HepG2 (cell line): Measurements from ENCODE around the gene ZNHIT1. TPM values are rescaled to one million over a fixed set of nuclear protein-coding genes. Genes with fewer than 3 reads are reported as not detected.

ENCODE experiments used
- AGO1 ChIP-seq: fragments of 200-400 bp; formaldehyde crosslinking; IDR thresholded peaks from 2 replicates; pipeline ENCODE4 v1.6.1; 2017; ENCODE audit warnings: mild to moderate bottlenecking, low read depth, low read length, moderate library complexity; ENCODE audit not compliant: poor library complexity, severe bottlenecking
- DNMT1 ChIP-seq: sonication (generic); formaldehyde crosslinking; IDR thresholded peaks from 2 replicates; pipeline ENCODE4 v1.5.1; 2020; ENCODE audit warnings: mild to moderate bottlenecking, missing genetic modification reagents
- FOSL1 ChIP-seq: sonication (generic); formaldehyde crosslinking; IDR thresholded peaks from 2 replicates; pipeline ENCODE4 v1.9.0; 2021; ENCODE audit warnings: missing genetic modification reagents, borderline replicate concordance
- HDAC2 ChIP-seq: sonication (generic); formaldehyde crosslinking; IDR thresholded peaks from 2 replicates; pipeline ENCODE4 v1.4.0; 2020; ENCODE audit warnings: missing genetic modification reagents
- HNRNPH1 ChIP-seq: fragments of 200-400 bp; formaldehyde crosslinking; optimal IDR thresholded peaks from 2 replicates; pipeline ENCODE3; 2017; ENCODE audit warnings: mild to moderate bottlenecking, low read depth, low read length
- KLF15 ChIP-seq: sonication (generic); formaldehyde crosslinking; IDR thresholded peaks from 2 replicates; pipeline ENCODE4 v1.8.1; 2023; ENCODE audit warnings: borderline replicate concordance, mild to moderate bottlenecking, inconsistent platforms, missing genetic modification reagents, mixed read lengths
- MTA3 ChIP-seq: sonication (generic); formaldehyde crosslinking; IDR thresholded peaks from 2 replicates; pipeline ENCODE4 v1.4.0; 2020; ENCODE audit warnings: missing genetic modification reagents
- PCBP2 ChIP-seq: fragments of 200-400 bp; formaldehyde crosslinking; optimal IDR thresholded peaks from 2 replicates; pipeline ENCODE3; 2018; ENCODE audit warnings: low read length, low read depth; ENCODE audit not compliant: poor library complexity, severe bottlenecking
- PHF21A ChIP-seq: sonication (generic); formaldehyde crosslinking; IDR thresholded peaks from 2 replicates; pipeline ENCODE4 v1.5.0; 2020; ENCODE audit warnings: mild to moderate bottlenecking, missing genetic modification reagents
- ZBTB42 ChIP-seq: sonication (generic); formaldehyde crosslinking; IDR thresholded peaks from 2 replicates; pipeline ENCODE4 v1.5.0; 2020; ENCODE audit warnings: mild to moderate bottlenecking, missing genetic modification reagents
- ZKSCAN1 ChIP-seq: fragments of 150-350 bp; IDR thresholded peaks from 2 replicates; pipeline ENCODE4 v1.6.1; 2014; ENCODE audit warnings: low read length
- ZNF569 ChIP-seq: sonication (generic); formaldehyde crosslinking; IDR thresholded peaks from 2 replicates; pipeline ENCODE4 v1.5.0; 2020; ENCODE audit warnings: mild to moderate bottlenecking, missing genetic modification reagents, moderate library complexity, borderline replicate concordance
- ZNF614 ChIP-seq: IDR thresholded peaks from 2 replicates; pipeline ENCODE4 v1.6.1; 2018; ENCODE audit warnings: missing biosample characterization, missing genetic modification reagents, inconsistent platforms, borderline replicate concordance
- ZNF879 ChIP-seq: sonication (generic); formaldehyde crosslinking; IDR thresholded peaks from 2 replicates; pipeline ENCODE4 v1.8.1; 2023; ENCODE audit warnings: missing genetic modification reagents
- polyA plus RNA-seq, 8 experiments: library from polyadenylated mRNA; depleted of rRNA in 3 of 8; stranded (reverse) in 7 of 8; unstranded in 1 of 8; fragments of >200 nt; fragmentation: Illumina TruSeq in 4 of 8; extraction: Trizol in 4 of 8; gene quantifications; 2 replicates each; pipeline versions ENCODE4 v1.2.1 to v1.2.3, GENCODE V29; 2011 to 2016; ENCODE audit warnings: low read depth in 4 of 8, missing spikeins in 1 of 8, mixed read lengths in 1 of 8; ENCODE audit not compliant: insufficient read depth in 1 of 8
- total RNA-seq, 5 experiments: library from RNA; depleted of rRNA; stranded (reverse); fragments of >200 nt; fragmentation: Illumina TruSeq; extraction: Trizol; gene quantifications; 2 replicates each; pipeline ENCODE4 v1.2.3, GENCODE V29; 2016; ENCODE audit warnings: low read depth in 1 of 5
- TF ChIP-seq, protein P1 (sequence below): sonication (generic); formaldehyde crosslinking; IDR thresholded peaks from 2 replicates; pipeline ENCODE4 v1.5.1; 2020; ENCODE audit warnings: mild to moderate bottlenecking, missing genetic modification reagents, borderline replicate concordance
- TF ChIP-seq, protein P2 (sequence below): sonication (generic); formaldehyde crosslinking; IDR thresholded peaks from 2 replicates; pipeline ENCODE4 v1.4.0; 2020; ENCODE audit warnings: low read depth, mild to moderate bottlenecking, missing genetic modification reagents
- TF ChIP-seq, protein P3 (sequence below): sonication (generic); formaldehyde crosslinking; IDR thresholded peaks from 2 replicates; pipeline ENCODE4 v1.5.1; 2020; ENCODE audit warnings: mild to moderate bottlenecking, missing genetic modification reagents
- TF ChIP-seq, protein P4 (sequence below): sonication (generic); formaldehyde crosslinking; IDR thresholded peaks from 2 replicates; pipeline ENCODE4 v1.9.0; 2022; ENCODE audit warnings: low read depth, missing genetic modification reagents

ZNHIT1 gene
- total and polyA plus RNA-seq, 2 of the 13 experiments (the other 11 are each of a cell fraction or from before 2014, with no cell fraction given): 32.5 to 64.5 TPM

DNA sequence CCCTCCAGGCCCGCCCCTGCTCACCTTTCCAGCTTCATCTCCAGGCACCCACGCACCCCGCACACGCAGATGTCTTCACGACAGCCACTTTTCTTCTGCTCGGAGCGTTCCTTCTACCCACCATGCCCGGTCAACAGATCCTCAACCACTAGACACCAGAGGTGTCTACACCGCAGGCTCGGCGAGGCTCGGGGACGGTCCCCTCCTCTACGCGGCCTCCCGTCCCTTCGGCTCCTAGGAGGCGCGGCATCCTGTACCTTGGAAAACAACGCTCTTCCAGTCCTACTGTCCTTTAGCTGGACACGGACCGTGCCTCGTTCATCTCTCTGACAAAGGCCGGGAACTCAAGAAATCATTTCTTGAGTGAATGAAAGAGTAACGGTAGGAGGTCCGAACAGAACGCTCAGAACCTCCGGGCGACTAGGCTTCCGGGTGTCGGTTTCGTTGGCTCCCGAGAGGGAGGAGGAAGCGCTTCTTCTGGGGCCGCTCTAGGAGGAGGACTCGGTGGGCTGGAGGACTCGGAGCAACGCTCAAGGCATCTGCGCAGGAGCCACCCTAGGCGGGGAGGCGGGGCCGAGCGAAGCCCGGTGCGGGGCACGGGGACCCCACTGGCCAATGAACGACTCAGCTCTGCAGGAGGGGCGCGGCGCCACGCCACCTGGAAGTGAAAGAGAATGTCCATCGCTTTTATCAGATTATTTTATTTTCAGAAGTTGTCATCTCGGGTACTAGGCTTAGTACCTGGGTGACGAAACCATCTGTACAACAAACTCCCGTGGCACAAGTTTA is 34.1 kb downstream of the ZNHIT1 start (continued):
- TF ChIP-seq ZNF614 (no peak), KLF15 (CRISPR knock-in tag) (no peak), HNRNPH1 (no peak), AGO1 (no peak), HDAC2 (CRISPR knock-in tag) (peak; percentile 56; the same call in 1 of the 2 replicates), PHF21A (no peak), ZNF879 (no peak), ZKSCAN1 (no peak), DNMT1 (CRISPR knock-in tag) (no peak), ZBTB42 (CRISPR knock-in tag) (no peak), FOSL1 (CRISPR knock-in tag) (no peak), MTA3 (CRISPR knock-in tag) (no peak), PCBP2 (no peak), ZNF569 (CRISPR knock-in tag) (no peak)
- TF ChIP-seq, protein P1, sequence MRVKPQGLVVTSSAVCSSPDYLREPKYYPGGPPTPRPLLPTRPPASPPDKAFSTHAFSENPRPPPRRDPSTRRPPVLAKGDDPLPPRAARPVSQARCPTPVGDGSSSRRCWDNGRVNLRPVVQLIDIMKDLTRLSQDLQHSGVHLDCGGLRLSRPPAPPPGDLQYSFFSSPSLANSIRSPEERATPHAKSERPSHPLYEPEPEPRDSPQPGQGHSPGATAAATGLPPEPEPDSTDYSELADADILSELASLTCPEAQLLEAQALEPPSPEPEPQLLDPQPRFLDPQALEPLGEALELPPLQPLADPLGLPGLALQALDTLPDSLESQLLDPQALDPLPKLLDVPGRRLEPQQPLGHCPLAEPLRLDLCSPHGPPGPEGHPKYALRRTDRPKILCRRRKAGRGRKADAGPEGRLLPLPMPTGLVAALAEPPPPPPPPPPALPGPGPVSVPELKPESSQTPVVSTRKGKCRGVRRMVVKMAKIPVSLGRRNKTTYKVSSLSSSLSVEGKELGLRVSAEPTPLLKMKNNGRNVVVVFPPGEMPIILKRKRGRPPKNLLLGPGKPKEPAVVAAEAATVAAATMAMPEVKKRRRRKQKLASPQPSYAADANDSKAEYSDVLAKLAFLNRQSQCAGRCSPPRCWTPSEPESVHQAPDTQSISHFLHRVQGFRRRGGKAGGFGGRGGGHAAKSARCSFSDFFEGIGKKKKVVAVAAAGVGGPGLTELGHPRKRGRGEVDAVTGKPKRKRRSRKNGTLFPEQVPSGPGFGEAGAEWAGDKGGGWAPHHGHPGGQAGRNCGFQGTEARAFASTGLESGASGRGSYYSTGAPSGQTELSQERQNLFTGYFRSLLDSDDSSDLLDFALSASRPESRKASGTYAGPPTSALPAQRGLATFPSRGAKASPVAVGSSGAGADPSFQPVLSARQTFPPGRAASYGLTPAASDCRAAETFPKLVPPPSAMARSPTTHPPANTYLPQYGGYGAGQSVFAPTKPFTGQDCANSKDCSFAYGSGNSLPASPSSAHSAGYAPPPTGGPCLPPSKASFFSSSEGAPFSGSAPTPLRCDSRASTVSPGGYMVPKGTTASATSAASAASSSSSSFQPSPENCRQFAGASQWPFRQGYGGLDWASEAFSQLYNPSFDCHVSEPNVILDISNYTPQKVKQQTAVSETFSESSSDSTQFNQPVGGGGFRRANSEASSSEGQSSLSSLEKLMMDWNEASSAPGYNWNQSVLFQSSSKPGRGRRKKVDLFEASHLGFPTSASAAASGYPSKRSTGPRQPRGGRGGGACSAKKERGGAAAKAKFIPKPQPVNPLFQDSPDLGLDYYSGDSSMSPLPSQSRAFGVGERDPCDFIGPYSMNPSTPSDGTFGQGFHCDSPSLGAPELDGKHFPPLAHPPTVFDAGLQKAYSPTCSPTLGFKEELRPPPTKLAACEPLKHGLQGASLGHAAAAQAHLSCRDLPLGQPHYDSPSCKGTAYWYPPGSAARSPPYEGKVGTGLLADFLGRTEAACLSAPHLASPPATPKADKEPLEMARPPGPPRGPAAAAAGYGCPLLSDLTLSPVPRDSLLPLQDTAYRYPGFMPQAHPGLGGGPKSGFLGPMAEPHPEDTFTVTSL (CRISPR knock-in tag): no peak
- TF ChIP-seq, protein P2, sequence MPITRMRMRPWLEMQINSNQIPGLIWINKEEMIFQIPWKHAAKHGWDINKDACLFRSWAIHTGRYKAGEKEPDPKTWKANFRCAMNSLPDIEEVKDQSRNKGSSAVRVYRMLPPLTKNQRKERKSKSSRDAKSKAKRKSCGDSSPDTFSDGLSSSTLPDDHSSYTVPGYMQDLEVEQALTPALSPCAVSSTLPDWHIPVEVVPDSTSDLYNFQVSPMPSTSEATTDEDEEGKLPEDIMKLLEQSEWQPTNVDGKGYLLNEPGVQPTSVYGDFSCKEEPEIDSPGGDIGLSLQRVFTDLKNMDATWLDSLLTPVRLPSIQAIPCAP (CRISPR knock-in tag): no peak
- TF ChIP-seq, protein P3, sequence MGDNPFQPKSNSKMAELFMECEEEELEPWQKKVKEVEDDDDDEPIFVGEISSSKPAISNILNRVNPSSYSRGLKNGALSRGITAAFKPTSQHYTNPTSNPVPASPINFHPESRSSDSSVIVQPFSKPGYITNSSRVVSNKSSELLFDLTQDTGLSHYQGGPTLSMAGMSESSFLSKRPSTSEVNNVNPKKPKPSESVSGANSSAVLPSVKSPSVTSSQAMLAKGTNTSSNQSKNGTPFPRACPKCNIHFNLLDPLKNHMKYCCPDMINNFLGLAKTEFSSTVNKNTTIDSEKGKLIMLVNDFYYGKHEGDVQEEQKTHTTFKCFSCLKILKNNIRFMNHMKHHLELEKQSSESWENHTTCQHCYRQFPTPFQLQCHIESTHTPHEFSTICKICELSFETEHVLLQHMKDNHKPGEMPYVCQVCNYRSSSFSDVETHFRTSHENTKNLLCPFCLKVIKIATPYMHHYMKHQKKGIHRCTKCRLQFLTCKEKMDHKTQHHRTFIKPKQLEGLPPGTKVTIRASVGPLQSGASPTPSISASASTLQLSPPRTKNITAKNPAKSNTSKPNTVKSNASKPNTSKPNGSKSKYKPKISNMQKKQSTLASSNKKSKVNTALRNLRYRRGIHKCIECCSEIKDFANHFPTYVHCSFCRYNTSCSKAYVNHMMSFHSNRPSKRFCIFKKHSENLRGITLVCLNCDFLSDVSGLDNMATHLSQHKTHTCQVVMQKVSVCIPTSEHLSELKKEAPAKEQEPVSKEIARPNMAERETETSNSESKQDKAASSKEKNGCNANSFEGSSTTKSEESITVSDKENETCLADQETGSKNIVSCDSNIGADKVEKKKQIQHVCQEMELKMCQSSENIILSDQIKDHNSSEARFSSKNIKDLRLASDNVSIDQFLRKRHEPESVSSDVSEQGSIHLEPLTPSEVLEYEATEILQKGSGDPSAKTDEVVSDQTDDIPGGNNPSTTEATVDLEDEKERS (CRISPR knock-in tag): peak; percentile 49; the same call in 1 of the 2 replicates
- TF ChIP-seq, protein P4, sequence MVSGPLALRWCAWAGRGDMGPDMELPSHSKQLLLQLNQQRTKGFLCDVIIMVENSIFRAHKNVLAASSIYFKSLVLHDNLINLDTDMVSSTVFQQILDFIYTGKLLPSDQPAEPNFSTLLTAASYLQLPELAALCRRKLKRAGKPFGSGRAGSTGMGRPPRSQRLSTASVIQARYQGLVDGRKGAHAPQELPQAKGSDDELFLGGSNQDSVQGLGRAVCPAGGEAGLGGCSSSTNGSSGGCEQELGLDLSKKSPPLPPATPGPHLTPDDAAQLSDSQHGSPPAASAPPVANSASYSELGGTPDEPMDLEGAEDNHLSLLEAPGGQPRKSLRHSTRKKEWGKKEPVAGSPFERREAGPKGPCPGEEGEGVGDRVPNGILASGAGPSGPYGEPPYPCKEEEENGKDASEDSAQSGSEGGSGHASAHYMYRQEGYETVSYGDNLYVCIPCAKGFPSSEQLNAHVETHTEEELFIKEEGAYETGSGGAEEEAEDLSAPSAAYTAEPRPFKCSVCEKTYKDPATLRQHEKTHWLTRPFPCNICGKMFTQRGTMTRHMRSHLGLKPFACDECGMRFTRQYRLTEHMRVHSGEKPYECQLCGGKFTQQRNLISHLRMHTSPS: no peak
